Breast epithelium (tissue), 4 donors: ENCODE measurements around the gene IGSF22. TPM values are rescaled to one million over a fixed set of nuclear protein-coding genes. Genes with fewer than 3 reads are reported as not detected.

ENCODE experiments used
- DNase-seq, 2 donors: peaks; one replicate each; pipeline ENCODE4 v3.0.0-alpha.2; 2019; ENCODE audit warnings: low spot score in 2 of 2
- H3K27ac ChIP-seq, 2 donors: fragments of 200-600 bp; sonication (generic) in 1 of 2; one replicate each; pipeline ENCODE4 v1.5.1; 2016 to 2019; ENCODE audit warnings: mild to moderate bottlenecking in 1 of 2
- H3K27me3 ChIP-seq, 2 donors: fragments of 200-600 bp; sonication (generic) in 1 of 2; one replicate each; pipeline versions ENCODE4 v1.5.1 to v1.6.0; 2017 to 2019; ENCODE audit warnings: control low read depth in 1 of 2, mild to moderate bottlenecking in 1 of 2
- H3K36me3 ChIP-seq: fragments of 200-600 bp; one replicate; pipeline ENCODE4 v1.5.1; 2019
- H3K4me1 ChIP-seq, 2 donors: fragments of 200-600 bp; sonication (generic); one replicate each; pipeline ENCODE4 v1.5.1; 2016 to 2019; ENCODE audit warnings: control low read depth in 1 of 2
- H3K4me3 ChIP-seq, 3 donors: fragments of 200-600 bp; sonication (generic); 1 replicate in 2 of 3; 2 replicates in 1 of 3; pipeline ENCODE4 v1.5.1; 2016 to 2019; ENCODE audit warnings: mild to moderate bottlenecking in 3 of 3, moderate library complexity in 2 of 3
- H3K9me3 ChIP-seq, 2 donors: fragments of 200-600 bp; sonication (generic) in 1 of 2; one replicate each; pipeline ENCODE4 v1.5.1; 2016 to 2019; ENCODE audit warnings: control low read depth in 1 of 2
- CTCF ChIP-seq, 3 donors: fragments of 450-650 bp; IDR thresholded peaks; one replicate each; pipeline ENCODE4 v1.5.1; 2016 to 2017; ENCODE audit warnings: antibody characterized with exemption in 3 of 3, mild to moderate bottlenecking in 3 of 3, moderate library complexity in 3 of 3
- POLR2A ChIP-seq: fragments of 450-650 bp; IDR thresholded peaks from one replicate; pipeline ENCODE4 v1.6.1; 2016; ENCODE audit warnings: antibody characterized with exemption, mild to moderate bottlenecking, moderate library complexity
- POLR2AphosphoS5 ChIP-seq, 3 donors: sonication (generic); formaldehyde crosslinking; IDR thresholded peaks; one replicate each; pipeline ENCODE4 v1.6.1; 2017; ENCODE audit warnings: antibody characterized with exemption in 3 of 3
- intact Hi-C: fragments of 100-400 bp; cut with DNase I; formaldehyde crosslinking; loops from one replicate; pipeline ENCODE4 v1.15.1; 2023; ENCODE audit warnings: low total_unique reads
- total RNA-seq, 3 donors: library from RNA; depleted of rRNA; stranded (reverse); fragments of >200 nt; gene quantifications; one replicate each; pipeline ENCODE4 v1.1.0, GENCODE V29; 2016

Gene IGSF22
- total RNA-seq, 3 donors from 2014 or later = 0.44 to 0.66 TPM; not detected in 1

- no peak for DNase-seq
Measured at GRCh38 chr11:18727479-18728236, 1.7 kb upstream of the IGSF22 start.

GRCh38 chr11:18723991-18724390 lies 2.0 kb downstream of the IGSF22 start:
- intact Hi-C loops = no loop called here

More at GRCh38 chr11:18727479-18728236, 1.7 kb upstream of the IGSF22 start:
- no peak overlapping the region for H3K4me3 ChIP-seq
- intact Hi-C loops = no loop called here
- H3K4me1 ChIP-seq = no peaks in the 10 kb centered on the region
- no peak overlapping the region for H3K27ac ChIP-seq
- H3K27me3 ChIP-seq = no peaks in the 10 kb centered on the region
- no peaks in the 10 kb centered on the region for H3K9me3 ChIP-seq
- no peaks in the 10 kb centered on the region for H3K36me3 ChIP-seq
- TF ChIP-seq CTCF (IDR thresholded peaks at IDR 0.05) = peak; percentile 25 to 58 (median 52)
- no peak for TF ChIP-seq POLR2AphosphoS5 (IDR thresholded peaks at IDR 0.05)

GRCh38 chr11:18722293-18722637 lies 3.7 kb downstream of the IGSF22 start:
- H3K9me3 ChIP-seq = no peaks in the 10 kb centered on the region
- H3K27ac ChIP-seq = peak overlapping the region in 1 of 2 donors; percentile 71
- H3K4me1 ChIP-seq = no peaks in the 10 kb centered on the region
- H3K27me3 ChIP-seq = no peaks in the 10 kb centered on the region
- H3K36me3 ChIP-seq = no peaks in the 10 kb centered on the region
- H3K4me3 ChIP-seq = peak overlapping the region in 2 of 3 donors; percentile 69
- intact Hi-C loops = no loop called here
- no peak for TF ChIP-seq CTCF (IDR thresholded peaks at IDR 0.05)
- no peak for TF ChIP-seq POLR2AphosphoS5 (IDR thresholded peaks at IDR 0.05)
- no peak for TF ChIP-seq POLR2A
- DNase-seq = no peak

More at GRCh38 chr11:18723991-18724390, 2.0 kb downstream of the IGSF22 start:
- no peak for DNase-seq
- Histone ChIP-seq H3K4me1 (no peaks in the 10 kb centered on the region), H3K9me3 (no peaks in the 10 kb centered on the region), H3K27me3 (no peaks in the 10 kb centered on the region), H3K27ac (no peak overlapping the region), H3K36me3 (no peaks in the 10 kb centered on the region), H3K4me3 (no peak overlapping the region)
- TF ChIP-seq POLR2A (no peak), POLR2AphosphoS5 (IDR thresholded peaks at IDR 0.05) (no peak), CTCF (IDR thresholded peaks at IDR 0.05) (no peak)

- TF ChIP-seq POLR2AphosphoS5 (IDR thresholded peaks at IDR 0.05) (no peak), CTCF (IDR thresholded peaks at IDR 0.05) (peak; percentile 54 to 70 (median 57)), POLR2A (no peak)
Measured at GRCh38 chr11:18721561-18722292, 4.3 kb downstream of the IGSF22 start.

More at GRCh38 chr11:18721561-18722292, 4.3 kb downstream of the IGSF22 start:
- no peaks in the 10 kb centered on the region for H3K36me3 ChIP-seq
- H3K27ac ChIP-seq = peak overlapping the region; percentile 71 to 85
- H3K4me1 ChIP-seq = no peaks in the 10 kb centered on the region
- peak overlapping the region; percentile 49 to 69 (median 69) for H3K4me3 ChIP-seq
- DNase-seq = no peak
- intact Hi-C loops = no loop called here
- H3K9me3 ChIP-seq = no peaks in the 10 kb centered on the region
- H3K27me3 ChIP-seq = no peaks in the 10 kb centered on the region
